IMR-90 (cell line): ENCODE results near the gene CFL2. TPM values are rescaled to one million over a fixed set of nuclear protein-coding genes. Genes with fewer than 3 reads are reported as not detected.
A peak's percentile ranks its signal among the peaks of the same experiment; 100 is the strongest.

ENCODE experiments used
- ATAC-seq: fragments of 200-7000 bp; cut with Tn5 transposase; 2 replicates; pipeline ENCODE4 v1.9.1; 2020; ENCODE audit warnings: low read depth, mild to moderate bottlenecking, moderate library complexity
- BruUV-seq: library from RNA; stranded (reverse); fragments of 400-500 nt; replicated peaks from 2 replicates; lab custom pipeline; 2021; lab: Mats Ljungman, UMichigan
- CTCF ChIA-PET: fragments of 300-600 bp; formaldehyde crosslinking; extraction: SDS; loops from one replicate; lab custom pipeline; 2021; ENCODE audit warnings: antibody characterized with exemption; lab: Yijun Ruan, JAX
- POLR2A ChIA-PET: fragments of 300-600 bp; sonication (Branson Sonifier 250); formaldehyde crosslinking; loops from one replicate; lab custom pipeline; 2022; ENCODE audit warnings: antibody characterized with exemption; ENCODE audit not compliant: unreplicated experiment; lab: Charles Lee
- DNase-seq: peaks from one replicate; pipeline ENCODE4 v3.0.0; 2013
- H2AFZ ChIP-seq: replicated peaks from 2 replicates; pipeline ENCODE3; 2013; ENCODE audit warnings: low read length, mild to moderate bottlenecking; ENCODE audit not compliant: poor library complexity
- H2AK5ac ChIP-seq: 2 replicates; pipeline ENCODE4 v1.6.1; 2013; ENCODE audit warnings: low read depth, low read length, inconsistent platforms
- H2AK9ac ChIP-seq: replicated peaks from 2 replicates; pipeline ENCODE3; 2013; ENCODE audit warnings: mild to moderate bottlenecking, low read depth, low read length, moderate library complexity; ENCODE audit not compliant: poor library complexity
- H2BK120ac ChIP-seq: 2 replicates; pipeline ENCODE4 v1.6.1; 2013; ENCODE audit warnings: low read depth, low read length, inconsistent platforms
- H2BK15ac ChIP-seq: 3 replicates; pipeline ENCODE4 v1.6.1; 2013; ENCODE audit warnings: low read depth, low read length, inconsistent platforms
- H2BK20ac ChIP-seq: 2 replicates; pipeline ENCODE4 v1.6.1; 2013; ENCODE audit warnings: low read depth, mild to moderate bottlenecking, inconsistent platforms, low read length, moderate library complexity
- H2BK5ac ChIP-seq: 2 replicates; pipeline ENCODE4 v1.6.1; 2013; ENCODE audit warnings: mild to moderate bottlenecking, low read depth, low read length, inconsistent platforms; ENCODE audit not compliant: poor library complexity, severe bottlenecking
- H3K14ac ChIP-seq: replicated peaks from 2 replicates; pipeline ENCODE4 v1.6.1; 2013; ENCODE audit warnings: low read depth, low read length, inconsistent platforms
- H3K18ac ChIP-seq: 2 replicates; pipeline ENCODE4 v1.6.1; 2013; ENCODE audit warnings: low read depth, low read length, control low read depth
- H3K23ac ChIP-seq: 2 replicates; pipeline ENCODE4 v1.6.1; 2013; ENCODE audit warnings: low read depth, low read length, inconsistent platforms
- H3K27ac ChIP-seq: 2 replicates; pipeline ENCODE4 v1.5.1; 2013; ENCODE audit warnings: mild to moderate bottlenecking, control low read depth, low read length; ENCODE audit not compliant: insufficient read depth
- H3K27me3 ChIP-seq: 2 replicates; pipeline ENCODE4 v1.6.1; 2013; ENCODE audit warnings: low read length; ENCODE audit not compliant: control insufficient read depth, insufficient read depth
- H3K36me3 ChIP-seq: 2 replicates; pipeline ENCODE4 v1.6.1; 2013; ENCODE audit warnings: low read length, mixed read lengths; ENCODE audit not compliant: control insufficient read depth, insufficient read depth
- H3K4ac ChIP-seq: 2 replicates; pipeline ENCODE4 v1.6.1; 2013; ENCODE audit warnings: low read depth, low read length, inconsistent platforms
- H3K4me1 ChIP-seq: 2 replicates; pipeline ENCODE4 v1.6.1; 2013; ENCODE audit warnings: low read length, mixed read lengths; ENCODE audit not compliant: control insufficient read depth, insufficient read depth
- H3K4me2 ChIP-seq: 2 replicates; pipeline ENCODE4 v1.6.1; 2013; ENCODE audit warnings: low read depth, mild to moderate bottlenecking, control low read depth, low read length, moderate library complexity
- H3K4me3 ChIP-seq: 2 replicates; pipeline ENCODE4 v1.5.1; 2013; ENCODE audit warnings: low read depth, mild to moderate bottlenecking, control low read depth, low read length, moderate library complexity; ENCODE audit not compliant: insufficient read depth
- H3K56ac ChIP-seq: 2 replicates; pipeline ENCODE4 v1.6.1; 2013; ENCODE audit warnings: low read length, inconsistent platforms; ENCODE audit not compliant: insufficient read depth; ENCODE audit errors: extremely low read depth
- H3K79me1 ChIP-seq, 2 experiments: 2 replicates each; pipeline ENCODE4 v1.6.1; 2013; ENCODE audit warnings: low read length in 2 of 2, inconsistent platforms in 1 of 2, low read depth in 1 of 2
- H3K9ac ChIP-seq: 2 replicates; pipeline ENCODE4 v1.6.1; 2013; ENCODE audit warnings: low read depth, low read length, control low read depth
- H3K9me1 ChIP-seq: 2 replicates; pipeline ENCODE4 v1.6.1; 2013; ENCODE audit warnings: low read length, inconsistent platforms; ENCODE audit not compliant: insufficient read depth
- H3K9me3 ChIP-seq: 2 replicates; pipeline ENCODE4 v1.6.1; 2013; ENCODE audit warnings: low read length; ENCODE audit not compliant: control insufficient read depth, insufficient read depth
- H4K20me1 ChIP-seq: 2 replicates; pipeline ENCODE4 v1.6.1; 2013; ENCODE audit warnings: low read length, inconsistent platforms; ENCODE audit not compliant: insufficient read depth
- H4K5ac ChIP-seq: 2 replicates; pipeline ENCODE4 v1.6.1; 2013; ENCODE audit warnings: mild to moderate bottlenecking, low read depth, low read length, control low read depth
- H4K8ac ChIP-seq, 2 experiments: 2 replicates each; pipeline ENCODE4 v1.6.1; 2013; ENCODE audit warnings: low read depth in 2 of 2, low read length in 2 of 2, control low read depth in 1 of 2, inconsistent platforms in 1 of 2
- H4K91ac ChIP-seq: 2 replicates; pipeline ENCODE4 v1.6.1; 2013; ENCODE audit warnings: low read depth, low read length, inconsistent platforms; ENCODE audit not compliant: insufficient read depth
- CHD1 ChIP-seq: IDR thresholded peaks from 2 replicates; pipeline ENCODE4 v1.6.1; 2012; ENCODE audit warnings: low read depth, low read length, improper control_type of control experiment
- ELK1 ChIP-seq: fragments of 150-350 bp; IDR thresholded peaks from 2 replicates; pipeline ENCODE4 v1.6.1; 2016; ENCODE audit warnings: low read depth, mild to moderate bottlenecking, low read length, moderate library complexity, borderline replicate concordance
- MAZ ChIP-seq: IDR thresholded peaks from 2 replicates; pipeline ENCODE4 v1.6.1; 2012; ENCODE audit warnings: low read depth, mild to moderate bottlenecking, low read length, improper control_type of control experiment, moderate library complexity, borderline replicate concordance
- MXI1 ChIP-seq: IDR thresholded peaks from 2 replicates; pipeline ENCODE4 v1.6.1; 2012; ENCODE audit warnings: low read depth, mild to moderate bottlenecking, low read length, moderate library complexity, borderline replicate concordance
- POLR2A ChIP-seq: IDR thresholded peaks from 2 replicates; pipeline ENCODE4 v1.6.1; 2012; ENCODE audit warnings: mild to moderate bottlenecking, low read depth, low read length
- USF2 ChIP-seq: fragments of 150-350 bp; IDR thresholded peaks from 2 replicates; pipeline ENCODE4 v1.6.1; 2017; ENCODE audit warnings: mild to moderate bottlenecking, antibody characterized with exemption, low read length, low read depth
- WGBS, 2 experiments: methylation state at CpG; one replicate each; pipeline versions ENCODE4 v1.1.5 to v1.1.7; 2013; ENCODE audit warnings: missing lambda C conversion rate in 2 of 2; ENCODE audit not compliant: insufficient read length in 1 of 2; ENCODE audit errors: extremely low coverage in 2 of 2; 5-methylcytosine and 5-hydroxymethylcytosine counted together
- dilution Hi-C: fragments of 300-500 bp; cut with HindIII; formaldehyde crosslinking; loops from one replicate; pipeline ENCODE4 v1.14.3; 2018; ENCODE audit warnings: low sequenced_read_pairs; ENCODE audit not compliant: unreplicated experiment
- in situ Hi-C: fragments of 300-500 bp; cut with MboI; formaldehyde crosslinking; loops from 3 replicates; pipeline ENCODE4 v1.14.3; 2019; ENCODE audit warnings: low sequenced_read_pairs, inconsistent platforms, mixed read lengths
- intact Hi-C: fragments of 100-400 bp; cut with micrococcal nuclease; formaldehyde crosslinking; loops from 2 replicates; pipeline ENCODE4 v1.10.0; 2022
- polyA plus RNA-seq, 3 experiments: library from polyadenylated mRNA; depleted of rRNA; stranded (reverse); fragments of >200 nt; gene quantifications; 2 replicates each; pipeline ENCODE4 v1.2.3, GENCODE V29; 2012; ENCODE audit warnings: low replicate concordance in 1 of 3
- total RNA-seq: library from RNA; depleted of rRNA; stranded (reverse); fragments of >200 nt; gene quantifications from 2 replicates; pipeline ENCODE4 v1.2.3, GENCODE V29; 2012

CFL2 gene
- total and polyA plus RNA-seq, 2 of the 4 experiments (the other 2 are of a cell fraction), result 106 to 151 TPM

- peaks cover 9 to 39% of the 10 kb centered on the region in 2 experiments; a peak in 3 of 4 replicates for H3K79me1 ChIP-seq
- peak overlapping the region; percentile 62; the same call in 1 of the 2 replicates for H3K4me2 ChIP-seq
- in situ Hi-C loops, result no loop called here
- peaks cover 7% of the 10 kb centered on the region for H3K36me3 ChIP-seq
- peak overlapping the region; percentile 47; the same call in 1 of the 2 replicates for H3K23ac ChIP-seq
- H2BK5ac ChIP-seq, result peak overlapping the region; percentile 95
- no TSS peak for BruUV-seq
- no peaks in the 10 kb centered on the region for H3K27me3 ChIP-seq
- H3K56ac ChIP-seq, result 0 out of 2 replicates have a peak overlapping the region, but pooled peaks have one; percentile 8
- H2BK120ac ChIP-seq, result peak overlapping the region; percentile 7; the same call in 1 of the 2 replicates
- no peak for ATAC-seq
- H3K9me1 ChIP-seq, result 0 out of 2 replicates have a peak, but pooled peaks cover 3% of the 10 kb centered on the region
- peak overlapping the region; percentile 50; the same call in 1 of the 2 replicates for H2BK20ac ChIP-seq
- intact Hi-C loops, result no loop called here
- dilution Hi-C loops, result no loop called here
- peak overlapping the region; percentile 20; the same call in 1 of the 2 replicates for H3K9ac ChIP-seq
- H4K91ac ChIP-seq, result peak overlapping the region; percentile 62; the same call in 1 of the 2 replicates
- no peaks in the 10 kb centered on the region for H3K9me3 ChIP-seq
- TF ChIP-seq MXI1 (no peak), USF2 (no peak), ELK1 (no peak), MAZ (no peak), POLR2A (no peak), CHD1 (no peak)
- no peak overlapping the region for H2AK9ac ChIP-seq
- peaks cover 5% of the 10 kb centered on the region for H3K4me1 ChIP-seq
- 0 out of 3 replicates have a peak overlapping the region, but pooled peaks have one; percentile 10 for H2BK15ac ChIP-seq
- peak overlapping the region; percentile 55; the same call in 1 of the 2 replicates for H3K4ac ChIP-seq
- peak overlapping the region; percentile 63; the same call in 1 of the 2 replicates for H3K27ac ChIP-seq
- no peak overlapping the region; the same call in 1 of the 2 replicates for H3K14ac ChIP-seq
- CTCF ChIA-PET, result interaction anchor here (1.5 to 3.5 kb wide), 3 partner anchors 10 to 37 kb away, joined by 4 to 11 read pairs (median 6); no protein-coding TSS in a partner anchor
- 0 out of 2 replicates have a peak, but pooled peaks cover 7% of the 10 kb centered on the region for H4K20me1 ChIP-seq
- peak overlapping the region; percentile 61; the same call in 1 of the 2 replicates for H3K18ac ChIP-seq
- no CpG with 5 or more reads among the region's 1 CpG for WGBS, 2 experiments
- peak overlapping the region; percentile 5; the same call in 1 of the 2 replicates for H4K5ac ChIP-seq
- H3K4me3 ChIP-seq, result no peak overlapping the region
- no peak overlapping the region for H2AFZ ChIP-seq
- peak overlapping the region; percentile 31 to 47 for H4K8ac ChIP-seq
- peak overlapping the region; percentile 52; the same call in 1 of the 2 replicates for H2AK5ac ChIP-seq
- POLR2A ChIA-PET, result interaction anchor here (1.4 kb wide), 1 partner anchor 10 kb away, joined by 7 read pairs; no protein-coding TSS in a partner anchor
- no peak for DNase-seq
Measured at GRCh38 chr14:34710006-34710405, 4.4 kb downstream of the CFL2 start.
